ENCODE measurements around the gene MRLN.

The MRLN gene

DNA sequence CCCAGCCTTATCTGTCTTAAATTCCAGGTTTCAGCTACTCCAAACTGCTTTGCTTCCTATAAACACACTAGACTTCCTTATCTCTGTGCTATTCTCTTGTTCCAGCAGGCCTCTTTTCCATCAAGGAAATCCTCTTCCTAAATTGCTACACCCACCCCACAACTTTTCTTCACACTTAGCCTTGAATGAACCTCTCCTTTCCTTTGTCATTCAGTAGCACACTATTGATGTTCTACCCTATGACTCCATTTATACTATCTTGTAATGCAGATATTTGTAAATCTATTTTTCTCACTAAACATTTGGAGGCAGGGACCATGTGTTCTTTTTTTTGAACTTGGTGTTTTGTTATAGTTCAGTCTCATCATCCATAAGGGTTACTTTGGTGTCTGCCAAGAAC lies 47.3 kb downstream of the MRLN start:
- no peak for DNase-seq (ENCODE audit: low spot score)

DNA sequence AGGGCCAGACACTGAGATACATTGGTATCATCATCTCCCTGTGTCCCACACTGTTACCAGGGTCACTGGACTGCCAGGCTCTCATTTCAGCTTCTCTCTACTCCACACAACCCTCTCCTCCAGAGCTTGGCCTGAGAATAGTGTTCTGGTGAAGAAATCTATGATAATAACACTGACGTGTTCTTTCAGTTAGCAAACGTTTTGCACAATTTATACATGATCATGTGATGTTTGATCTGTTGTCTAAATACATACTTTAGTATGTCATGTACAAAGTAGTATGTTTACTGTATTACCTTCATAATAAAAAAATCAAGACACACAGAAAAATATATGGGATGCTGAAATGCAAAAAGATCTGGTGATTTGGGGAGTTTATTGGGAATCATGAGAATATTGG lies 48.6 kb downstream of the MRLN start:
- DNase-seq (ENCODE audit: low spot score): no peak

DNA sequence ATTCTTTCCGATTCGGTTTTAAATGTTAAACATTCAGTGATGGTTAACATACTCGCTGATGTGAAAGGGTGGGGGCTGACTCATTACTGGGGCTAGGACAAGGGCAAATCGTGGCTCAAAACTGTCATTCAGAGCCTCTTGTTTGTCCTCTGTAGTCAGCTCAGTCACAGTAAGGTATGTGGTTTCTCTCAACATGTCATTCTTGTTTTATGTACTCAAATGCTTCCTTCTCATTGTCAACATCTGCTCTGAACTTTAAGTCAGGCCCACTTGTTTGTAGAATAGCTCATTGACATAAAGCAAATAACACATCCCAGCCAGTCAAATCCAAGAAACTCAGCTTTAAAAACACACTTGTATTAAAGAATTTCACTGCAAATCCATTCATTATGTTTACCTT lies 50.9 kb downstream of the MRLN start:
- no peak for DNase-seq (ENCODE audit: low spot score)

DNA sequence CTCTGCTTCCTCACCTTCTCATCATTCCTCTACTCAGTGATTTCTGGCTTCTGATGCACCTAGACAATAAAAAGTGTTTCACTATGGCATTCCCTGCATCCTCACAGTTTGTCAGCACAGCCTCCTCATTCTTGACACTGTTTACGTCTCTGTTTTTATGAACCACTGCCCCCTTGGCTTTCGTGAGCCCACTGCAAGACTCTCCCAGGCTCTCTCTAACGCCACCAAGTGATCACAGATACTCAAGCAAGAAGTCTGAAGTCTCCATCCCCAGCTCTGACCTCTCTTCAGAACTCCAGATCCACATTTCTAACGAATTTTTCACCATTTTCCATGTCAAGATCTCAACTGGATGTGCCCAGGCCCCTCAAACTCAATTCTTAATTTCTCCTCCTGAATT lies 52.5 kb downstream of the MRLN start:
- DNase-seq (ENCODE audit: low spot score): no peak

DNA sequence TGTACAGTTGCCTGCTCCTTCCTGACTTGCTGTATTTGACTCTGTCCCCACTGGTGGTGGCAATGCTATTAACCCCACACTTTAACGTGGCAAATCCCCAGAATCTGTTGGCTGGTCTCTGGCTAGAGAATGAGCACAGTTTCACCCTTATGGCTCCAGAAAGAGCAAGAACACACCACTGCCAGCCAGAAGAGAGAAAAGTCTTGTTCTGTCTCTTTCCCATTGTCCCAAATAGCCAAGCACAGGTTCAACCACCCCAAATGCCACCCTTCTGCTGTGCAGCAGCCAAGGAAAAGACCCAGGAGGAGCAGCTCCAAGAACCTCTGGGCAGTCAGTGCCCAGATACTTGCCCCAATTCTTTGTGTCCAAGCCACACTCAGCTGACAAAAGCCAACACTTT lies 54.9 kb downstream of the MRLN start:
- peak; percentile 37 for DNase-seq (ENCODE audit: low spot score)

DNA sequence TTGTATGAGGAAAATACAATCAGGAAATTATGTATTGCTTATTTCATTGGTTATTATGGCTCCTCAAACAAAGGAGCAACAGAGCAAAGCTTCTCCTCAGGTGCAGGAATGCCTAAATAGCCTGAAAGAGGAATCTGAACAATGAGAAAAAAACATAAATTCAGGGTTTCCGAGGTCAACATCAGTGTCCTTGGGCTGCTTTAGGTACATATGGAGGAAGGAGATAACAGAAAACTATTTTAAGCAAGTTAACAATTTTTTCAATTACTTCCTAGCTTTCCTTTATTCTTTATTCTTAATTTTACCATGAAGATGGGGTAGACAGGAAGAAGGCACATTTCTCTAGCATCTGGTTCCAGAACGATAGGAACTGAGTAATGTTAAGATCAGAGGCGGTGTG lies 57.6 kb downstream of the MRLN start:
- no peak for DNase-seq (ENCODE audit: low spot score)

DNA sequence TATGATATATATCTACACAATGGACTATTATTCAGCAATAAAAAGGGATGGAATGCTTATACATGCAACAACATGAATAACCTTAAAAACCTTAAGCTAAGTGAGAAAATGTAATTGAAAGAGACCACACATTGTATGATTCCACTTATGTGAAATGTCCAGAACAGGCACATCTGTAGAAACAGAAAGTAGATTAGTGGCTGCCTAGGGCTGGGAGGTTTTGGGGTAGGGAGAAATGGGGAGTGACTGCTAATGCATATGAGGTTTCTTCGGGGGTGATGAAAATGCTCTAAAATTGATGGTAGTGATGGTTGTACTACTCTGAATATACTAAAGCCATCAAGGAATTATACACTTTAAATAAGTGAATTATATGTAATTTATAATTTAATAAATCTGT lies 58.3 kb downstream of the MRLN start:
- no peak for DNase-seq (ENCODE audit: low spot score)

DNA sequence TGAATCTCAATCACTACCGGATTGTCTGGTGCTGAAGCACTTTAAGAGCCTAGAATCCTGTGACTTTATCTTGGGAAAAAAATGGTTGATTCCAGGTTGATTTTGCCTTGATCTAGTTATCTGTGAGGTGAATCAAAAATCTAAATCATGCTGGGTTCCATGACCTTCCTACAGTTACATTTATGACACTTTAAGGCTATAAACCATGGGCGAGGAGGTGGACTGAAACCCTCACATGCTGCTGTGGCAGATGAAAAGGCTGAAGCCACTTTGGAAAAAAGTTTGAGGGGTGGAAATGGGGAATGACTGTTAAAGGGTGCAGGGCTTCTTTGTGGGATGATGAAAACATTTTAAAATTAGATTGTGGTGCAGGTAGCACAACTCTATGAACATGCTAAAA lies 61.1 kb downstream of the MRLN start:
- no peak for DNase-seq (ENCODE audit: low spot score)

DNA sequence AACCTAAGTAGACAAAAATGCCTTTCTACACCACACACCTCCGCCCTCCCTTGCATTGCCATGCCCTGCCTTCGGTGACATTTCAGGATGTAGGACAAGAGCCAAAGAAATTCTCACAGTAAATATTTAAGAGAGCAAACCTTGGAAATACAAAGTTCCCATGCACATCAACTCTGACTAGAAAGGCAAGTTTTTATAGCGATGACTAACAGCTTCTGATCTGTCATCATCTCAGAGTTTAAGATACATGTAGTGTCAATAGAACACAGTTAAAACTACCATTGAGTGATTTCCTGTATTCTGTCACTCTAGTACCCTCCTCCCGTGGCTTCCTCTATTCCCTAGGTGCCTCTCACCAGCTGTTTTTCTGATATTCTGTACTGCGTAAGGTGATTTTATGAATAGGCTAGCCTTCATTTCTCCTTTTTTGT lies 64.3 kb downstream of the MRLN start:
- no peak for DNase-seq (ENCODE audit: low spot score)

DNA sequence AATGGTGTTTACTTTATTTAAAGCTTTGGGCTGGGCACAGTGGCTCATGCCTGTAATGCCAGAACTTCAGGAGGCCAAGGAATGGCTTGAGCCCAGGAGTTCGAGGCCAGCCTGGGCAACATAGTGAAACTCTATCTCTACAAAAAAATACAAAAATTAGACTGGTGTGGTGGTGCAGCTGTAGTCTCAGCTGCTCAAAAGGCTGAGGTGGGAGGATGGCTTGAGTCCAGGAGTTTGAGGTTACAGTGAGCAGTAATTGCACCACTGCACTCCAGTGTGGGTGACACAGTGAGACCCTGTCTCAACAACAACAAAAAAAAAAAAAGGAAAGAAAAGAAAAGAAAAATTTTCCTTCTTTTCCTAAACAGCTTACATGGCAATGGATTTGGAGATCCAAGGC lies 65.6 kb downstream of the MRLN start:
- no peak for DNase-seq (ENCODE audit: low spot score)
